Left kidney (tissue), 8 donors: ENCODE data around the gene LRRC32. TPM values are rescaled to one million over a fixed set of nuclear protein-coding genes. Genes with fewer than 3 reads are reported as not detected.

ENCODE experiments used
- DNase-seq: peaks from one replicate; pipeline ENCODE4 v3.0.0-alpha.2; 2013
- long read RNA-seq, 8 donors: transcript quantifications; one replicate each; lab custom pipeline, GENCODE V29; 2026
- polyA plus RNA-seq: library from polyadenylated mRNA; unstranded; fragments of 120-200 nt; gene quantifications from one replicate; pipeline ENCODE4 v1.2.1, GENCODE V29; 2013; ENCODE audit not compliant: insufficient read length

The LRRC32 gene, protein sequence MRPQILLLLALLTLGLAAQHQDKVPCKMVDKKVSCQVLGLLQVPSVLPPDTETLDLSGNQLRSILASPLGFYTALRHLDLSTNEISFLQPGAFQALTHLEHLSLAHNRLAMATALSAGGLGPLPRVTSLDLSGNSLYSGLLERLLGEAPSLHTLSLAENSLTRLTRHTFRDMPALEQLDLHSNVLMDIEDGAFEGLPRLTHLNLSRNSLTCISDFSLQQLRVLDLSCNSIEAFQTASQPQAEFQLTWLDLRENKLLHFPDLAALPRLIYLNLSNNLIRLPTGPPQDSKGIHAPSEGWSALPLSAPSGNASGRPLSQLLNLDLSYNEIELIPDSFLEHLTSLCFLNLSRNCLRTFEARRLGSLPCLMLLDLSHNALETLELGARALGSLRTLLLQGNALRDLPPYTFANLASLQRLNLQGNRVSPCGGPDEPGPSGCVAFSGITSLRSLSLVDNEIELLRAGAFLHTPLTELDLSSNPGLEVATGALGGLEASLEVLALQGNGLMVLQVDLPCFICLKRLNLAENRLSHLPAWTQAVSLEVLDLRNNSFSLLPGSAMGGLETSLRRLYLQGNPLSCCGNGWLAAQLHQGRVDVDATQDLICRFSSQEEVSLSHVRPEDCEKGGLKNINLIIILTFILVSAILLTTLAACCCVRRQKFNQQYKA
- polyA plus RNA-seq, result 48.8 TPM
- long read RNA-seq, donor 1, full-length matches to known transcripts, result 27 of 27 reads
- long read RNA-seq, donor 1, partial matches to known transcripts, result 0 of 27 reads
- long read RNA-seq, donor 1, other reads (novel, unspliced or antisense), result 0 of 27 reads
- long read RNA-seq, donor 2, full-length matches to known transcripts, result 18 of 18 reads
- long read RNA-seq, donor 2, partial matches to known transcripts, result 0 of 18 reads
- long read RNA-seq, donor 2, other reads (novel, unspliced or antisense), result 0 of 18 reads
- long read RNA-seq, donor 3, full-length matches to known transcripts, result 15 of 15 reads
- long read RNA-seq, donor 3, partial matches to known transcripts, result 0 of 15 reads
- long read RNA-seq, donor 3, other reads (novel, unspliced or antisense), result 0 of 15 reads
- long read RNA-seq, donor 4, full-length matches to known transcripts, result 1 of 1 reads
- long read RNA-seq, donor 4, partial matches to known transcripts, result 0 of 1 reads
- long read RNA-seq, donor 4, other reads (novel, unspliced or antisense), result 0 of 1 reads
- long read RNA-seq, donor 5, full-length matches to known transcripts, result 16 of 16 reads
- long read RNA-seq, donor 5, partial matches to known transcripts, result 0 of 16 reads
- long read RNA-seq, donor 5, other reads (novel, unspliced or antisense), result 0 of 16 reads
- long read RNA-seq, donor 6, full-length matches to known transcripts, result 17 of 17 reads
- long read RNA-seq, donor 6, partial matches to known transcripts, result 0 of 17 reads
- long read RNA-seq, donor 6, other reads (novel, unspliced or antisense), result 0 of 17 reads
- long read RNA-seq, donor 7, full-length matches to known transcripts, result 14 of 14 reads
- long read RNA-seq, donor 7, partial matches to known transcripts, result 0 of 14 reads
- long read RNA-seq, donor 7, other reads (novel, unspliced or antisense), result 0 of 14 reads
- long read RNA-seq, donor 8, full-length matches to known transcripts, result 4 of 4 reads
- long read RNA-seq, donor 8, partial matches to known transcripts, result 0 of 4 reads
- long read RNA-seq, donor 8, other reads (novel, unspliced or antisense), result 0 of 4 reads

DNA sequence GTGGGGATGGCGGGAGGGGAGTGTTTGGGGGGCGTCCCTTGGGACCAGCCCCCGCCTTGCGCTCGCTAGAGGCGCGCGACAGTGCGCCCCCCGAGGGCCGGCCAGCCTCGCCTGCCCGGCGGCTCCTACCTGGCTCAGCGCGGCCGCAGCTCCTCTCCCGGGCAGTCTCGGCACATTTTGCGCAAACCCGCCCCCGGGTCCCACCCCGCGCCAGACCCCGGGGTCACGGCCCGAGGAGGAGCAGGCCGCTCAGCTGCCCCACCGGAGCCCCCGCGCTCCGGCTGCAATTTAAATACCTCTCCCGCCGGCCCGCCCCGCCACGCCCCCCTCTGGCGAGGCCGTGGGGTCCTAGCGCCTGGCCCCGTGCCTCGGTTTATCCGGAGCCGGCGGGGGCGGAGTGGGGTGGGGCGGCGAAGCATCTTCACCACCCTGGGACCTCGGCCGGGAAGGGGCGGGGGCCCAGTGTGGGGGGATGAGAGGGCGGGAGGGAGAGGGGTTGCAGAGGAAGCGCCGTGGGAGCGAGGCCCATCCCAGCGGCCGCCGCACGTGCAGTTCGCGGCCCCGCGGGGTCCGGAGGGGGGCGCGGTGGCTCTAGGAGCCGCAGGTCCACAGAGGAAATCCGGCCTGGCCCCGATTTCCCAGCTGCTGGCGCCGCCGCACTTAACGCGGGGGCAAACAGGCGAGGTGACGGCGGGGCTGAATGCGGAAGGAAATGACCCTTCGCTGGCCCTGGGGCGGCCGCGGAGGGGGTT lies at the start of gene LRRC32:
LRRC32 (minus strand) TSS at position 263 of the 752 bp plus-strand sequence. CDS start 4,793 bp downstream, outside the sequence.
- no peak for DNase-seq

DNA sequence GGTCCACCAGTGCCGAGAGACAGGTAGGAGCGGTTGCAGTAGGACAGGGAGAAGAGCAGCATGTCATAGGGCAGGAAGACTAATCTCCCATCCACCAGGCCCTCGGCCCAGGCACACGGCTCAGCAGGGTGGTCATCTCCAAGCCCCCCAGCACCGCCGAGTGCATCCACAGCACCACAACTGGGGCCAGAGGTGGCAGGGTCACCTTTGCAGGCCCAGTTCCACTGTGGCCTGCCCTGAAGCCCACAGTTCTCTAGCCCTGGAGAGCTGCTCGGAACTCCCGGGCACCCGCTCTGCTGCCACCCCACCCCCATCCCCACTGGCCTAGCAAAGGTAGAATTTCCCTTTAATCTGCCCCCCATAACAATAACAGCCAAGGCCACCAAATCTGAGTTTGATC lies 49.1 kb upstream of the LRRC32 start:
- no peak for DNase-seq

DNA sequence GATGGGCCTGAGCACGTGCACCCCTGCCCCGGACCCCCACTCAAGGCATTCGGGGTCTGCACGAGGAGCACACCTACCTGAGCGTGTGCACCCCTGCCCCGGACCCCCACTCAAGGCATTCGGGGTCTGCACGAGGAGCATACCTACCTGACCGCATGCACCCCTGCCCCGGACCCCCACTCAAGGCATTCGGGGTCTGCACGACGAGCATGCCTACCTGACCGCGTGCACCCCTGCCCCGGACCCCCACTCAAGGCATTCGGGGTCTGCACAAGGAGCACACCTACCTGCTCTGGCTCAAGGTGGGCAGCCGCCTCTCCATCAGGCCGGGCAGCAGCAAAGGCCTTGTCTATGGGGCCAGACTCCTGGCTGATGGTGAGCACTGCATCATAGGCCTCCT lies 48.7 kb upstream of the LRRC32 start:
- no peak for DNase-seq

DNA sequence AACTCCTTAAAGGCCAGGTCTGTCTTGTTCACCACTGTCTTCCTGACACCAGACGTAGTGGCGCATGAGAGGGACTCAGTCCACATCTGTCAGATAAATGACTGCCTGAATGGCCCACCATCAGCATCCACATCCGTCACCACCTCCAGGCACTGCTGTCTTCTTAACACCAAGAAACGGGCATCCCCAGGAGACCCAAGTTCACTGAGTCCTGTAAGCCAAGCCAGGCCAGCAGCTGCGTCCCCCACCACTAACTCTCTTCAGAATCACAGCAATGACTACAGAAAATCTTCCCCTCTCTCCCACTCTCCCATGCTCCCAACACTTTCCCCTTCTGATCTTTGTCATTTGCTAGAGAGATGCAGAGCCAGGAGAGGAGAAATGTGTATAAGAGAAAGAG lies 47.3 kb upstream of the LRRC32 start:
- no peak for DNase-seq

DNA sequence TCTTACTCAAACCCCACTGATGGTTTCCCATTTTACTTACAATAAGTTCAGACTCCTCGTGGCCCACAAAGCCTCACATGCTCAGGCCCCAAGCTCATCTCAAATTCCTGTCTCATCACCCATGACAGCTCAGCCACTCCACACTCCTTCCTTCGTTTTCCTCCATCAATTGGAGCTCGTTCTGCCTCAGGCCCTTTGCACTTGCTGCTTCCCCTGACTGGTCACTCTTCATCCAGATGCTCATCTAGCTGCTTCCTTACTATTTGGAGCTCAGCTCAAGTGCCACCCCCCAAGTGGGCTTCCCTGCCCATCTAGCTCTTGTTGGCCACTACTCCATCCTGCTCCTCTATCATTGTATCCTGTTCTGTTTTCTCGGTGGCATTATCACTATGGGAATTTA lies 46.8 kb upstream of the LRRC32 start:
- DNase-seq, result no peak

DNA sequence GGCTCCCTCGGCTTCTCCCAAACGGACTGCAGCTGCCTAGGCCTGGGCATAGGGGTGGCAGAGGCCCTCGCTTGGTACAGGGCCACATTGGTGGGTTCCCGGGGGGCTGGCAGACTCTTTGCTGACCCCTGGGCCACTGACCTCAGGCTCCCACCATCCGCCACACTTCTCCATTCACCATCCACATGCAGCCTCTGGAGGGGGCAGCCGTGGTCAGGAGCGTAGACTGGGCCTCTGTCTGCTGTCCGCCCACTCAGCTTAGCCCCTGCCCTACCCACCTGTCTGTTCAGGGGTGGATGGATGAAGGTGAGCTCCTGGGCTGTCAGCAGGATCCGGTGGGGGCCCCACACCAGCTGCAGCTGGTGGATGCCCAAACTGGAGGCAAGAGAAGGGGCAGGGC lies 45.7 kb upstream of the LRRC32 start:
- DNase-seq, result no peak

DNA sequence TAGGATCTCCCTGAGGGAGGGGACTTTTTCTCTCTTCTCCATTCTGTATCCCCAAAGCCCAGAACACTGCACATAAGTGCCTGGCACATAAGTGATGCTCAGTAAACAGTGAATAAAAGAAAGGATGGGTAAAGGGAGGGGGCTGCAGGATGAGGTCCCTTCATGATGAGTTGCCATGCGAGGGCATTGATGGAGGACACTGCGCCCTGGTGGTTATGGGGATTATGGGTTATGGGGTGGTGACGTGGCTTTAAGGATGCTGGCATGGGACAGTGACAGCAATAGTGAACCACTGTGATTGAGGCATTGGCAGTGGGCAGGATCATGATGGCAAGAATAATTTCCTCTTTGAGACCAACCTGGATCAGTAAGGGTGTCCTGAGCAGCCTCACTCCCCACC lies 43.9 kb upstream of the LRRC32 start:
- DNase-seq, result no peak

DNA sequence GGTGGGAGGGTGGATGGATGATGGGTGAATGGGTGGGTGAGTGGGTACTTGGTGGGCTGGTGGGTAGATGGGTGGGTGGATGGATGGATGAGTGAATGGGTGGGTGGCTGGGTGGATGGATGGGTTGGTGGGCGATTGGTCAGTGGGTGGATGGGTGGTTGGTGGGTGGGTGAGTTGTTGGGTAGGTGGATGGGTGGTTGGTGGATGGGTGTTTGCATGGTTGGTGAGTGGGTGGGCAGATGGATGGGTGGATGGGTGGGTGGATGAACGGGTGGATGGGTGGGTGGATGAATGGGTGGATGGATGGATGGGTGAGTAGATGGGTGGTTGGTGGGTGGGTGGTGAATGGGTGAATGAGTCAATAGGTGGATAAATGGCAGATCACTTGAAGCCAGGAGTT lies 43.0 kb upstream of the LRRC32 start:
- no peak for DNase-seq

DNA sequence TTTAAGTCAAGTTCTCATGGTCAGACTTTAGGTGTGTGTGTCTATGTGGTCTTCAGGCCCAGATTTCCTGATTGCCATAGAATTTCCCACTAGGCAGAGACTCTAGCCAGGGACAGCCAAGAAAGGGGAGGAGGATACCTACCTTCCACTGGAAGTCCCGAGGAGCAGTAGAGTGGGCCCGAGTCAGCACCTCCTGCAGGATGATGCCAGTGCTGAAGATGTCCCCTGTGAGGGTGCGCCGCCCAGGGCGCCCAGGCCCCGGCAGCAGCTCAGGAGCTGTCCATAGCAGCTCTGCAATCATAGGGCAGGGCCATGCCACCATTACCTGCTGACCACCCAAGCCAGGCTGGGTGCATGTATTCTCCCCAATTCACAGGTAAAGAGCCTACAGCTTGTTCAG lies 41.6 kb upstream of the LRRC32 start:
- DNase-seq, result no peak

DNA sequence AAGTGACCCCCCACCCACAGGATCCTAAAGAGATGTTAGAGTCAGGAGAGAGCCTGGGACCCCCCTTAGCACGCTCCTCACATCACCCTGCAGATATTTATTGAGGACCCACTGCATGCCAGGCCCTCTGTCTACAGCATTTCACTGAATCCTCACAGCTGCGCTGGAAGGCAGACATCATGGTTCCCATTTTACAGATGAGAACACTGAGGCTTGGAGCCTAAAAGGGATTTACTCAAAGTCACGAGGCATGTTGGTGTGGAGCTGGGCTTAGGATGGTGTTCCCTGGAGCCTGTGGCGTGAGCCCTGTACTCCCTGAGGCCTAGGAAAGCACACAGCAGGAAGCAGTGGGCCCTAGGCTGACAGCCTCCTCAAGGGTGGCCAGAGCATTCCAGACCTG lies 39.2 kb upstream of the LRRC32 start:
- DNase-seq, result no peak

DNA sequence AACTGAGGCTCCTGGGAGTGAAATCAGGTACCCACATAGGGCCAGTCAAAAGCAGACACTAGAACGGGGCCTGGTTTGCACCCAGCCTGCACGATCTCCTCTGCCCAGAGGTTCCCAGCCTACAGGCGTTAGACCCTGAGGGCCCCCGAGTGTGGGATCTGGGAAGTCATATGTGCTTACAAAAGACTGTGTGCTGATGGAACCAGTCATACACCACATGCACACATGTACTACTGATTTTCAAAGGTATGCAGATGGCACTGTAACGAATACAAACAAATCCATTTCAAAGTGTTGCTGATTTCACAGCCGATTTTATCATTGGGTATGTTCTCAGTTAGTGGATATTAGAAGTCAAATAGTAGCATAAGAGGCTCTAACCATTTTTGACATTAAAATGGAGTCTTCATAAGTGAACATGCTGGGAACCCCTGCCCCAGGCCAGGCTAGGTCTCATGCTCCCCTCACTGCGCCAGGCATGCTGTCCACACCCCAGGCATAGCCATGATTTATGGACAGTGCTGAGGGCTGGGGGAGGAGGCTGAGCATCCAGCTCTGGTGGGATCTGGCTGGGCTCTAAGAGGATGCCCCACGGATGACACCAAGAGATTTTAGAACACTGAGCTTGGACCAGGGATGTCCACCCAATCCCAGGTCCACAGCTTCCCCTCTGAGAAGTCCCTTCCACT lies 38.6 kb upstream of the LRRC32 start:
- no peak for DNase-seq

DNA sequence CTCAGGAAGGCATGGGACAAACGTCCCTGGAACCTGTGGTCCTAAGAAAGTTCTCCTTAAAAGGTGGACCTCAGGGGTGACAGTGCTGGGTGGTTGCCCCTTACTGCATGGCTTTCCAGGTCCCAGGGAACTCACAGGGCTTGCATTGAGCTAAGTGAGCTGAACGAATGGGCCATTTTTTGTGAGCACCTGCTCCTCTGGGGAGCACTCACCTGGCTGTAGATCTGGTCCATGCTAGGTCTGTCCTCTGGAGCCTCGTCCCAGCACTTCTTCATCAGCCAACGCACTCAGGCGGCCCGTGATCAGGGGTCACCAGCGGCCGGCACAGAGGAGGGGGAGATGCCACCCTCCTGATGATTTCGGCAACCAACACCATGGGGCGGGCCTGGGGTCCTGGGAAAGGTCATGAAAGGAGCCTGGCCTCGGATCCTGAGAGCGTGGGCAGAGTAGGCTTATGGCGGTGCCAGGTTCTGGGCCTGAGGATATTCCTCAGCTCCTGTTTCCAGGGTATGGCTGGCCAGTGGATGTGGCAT lies 36.8 kb upstream of the LRRC32 start:
- no peak for DNase-seq

DNA sequence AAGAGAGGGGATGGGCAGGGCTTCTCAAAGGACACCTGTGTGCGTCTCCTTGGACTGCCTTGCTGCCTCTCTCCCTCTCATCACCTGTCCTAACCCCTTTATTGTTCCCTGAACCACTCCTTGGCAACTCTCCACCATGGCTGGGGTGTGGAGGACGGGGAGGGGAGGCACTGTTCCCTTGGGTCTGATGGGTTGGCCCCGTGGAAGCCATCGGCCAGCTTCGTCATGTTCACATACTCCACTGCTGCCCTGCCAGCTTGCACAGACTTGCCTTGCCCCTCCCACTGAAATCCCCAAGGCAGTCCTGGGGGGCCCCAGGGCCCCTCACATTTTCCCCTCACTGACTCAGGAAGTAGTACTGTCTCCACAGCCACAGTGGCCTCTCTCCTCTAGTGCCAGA lies 36.1 kb upstream of the LRRC32 start:
- DNase-seq, result no peak

DNA sequence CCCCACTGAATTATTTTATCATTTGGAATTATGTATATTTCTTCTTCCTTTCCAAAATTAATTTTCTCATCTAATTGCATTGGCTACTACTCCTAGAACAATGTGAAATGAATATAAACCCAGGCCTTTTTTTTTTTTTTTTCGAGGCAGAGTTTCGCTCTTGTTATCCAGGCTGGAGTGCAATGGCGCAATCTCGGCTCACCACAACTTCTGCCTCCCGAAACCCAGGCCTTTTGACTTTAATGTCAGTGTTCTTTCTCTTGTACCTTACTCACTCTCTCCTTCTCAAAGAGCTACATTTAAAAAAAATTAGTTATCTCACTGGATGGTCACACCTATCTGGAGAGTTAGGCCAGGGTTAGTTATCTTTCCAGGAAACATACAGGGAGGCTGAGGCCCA lies 35.3 kb upstream of the LRRC32 start:
- no peak for DNase-seq

DNA sequence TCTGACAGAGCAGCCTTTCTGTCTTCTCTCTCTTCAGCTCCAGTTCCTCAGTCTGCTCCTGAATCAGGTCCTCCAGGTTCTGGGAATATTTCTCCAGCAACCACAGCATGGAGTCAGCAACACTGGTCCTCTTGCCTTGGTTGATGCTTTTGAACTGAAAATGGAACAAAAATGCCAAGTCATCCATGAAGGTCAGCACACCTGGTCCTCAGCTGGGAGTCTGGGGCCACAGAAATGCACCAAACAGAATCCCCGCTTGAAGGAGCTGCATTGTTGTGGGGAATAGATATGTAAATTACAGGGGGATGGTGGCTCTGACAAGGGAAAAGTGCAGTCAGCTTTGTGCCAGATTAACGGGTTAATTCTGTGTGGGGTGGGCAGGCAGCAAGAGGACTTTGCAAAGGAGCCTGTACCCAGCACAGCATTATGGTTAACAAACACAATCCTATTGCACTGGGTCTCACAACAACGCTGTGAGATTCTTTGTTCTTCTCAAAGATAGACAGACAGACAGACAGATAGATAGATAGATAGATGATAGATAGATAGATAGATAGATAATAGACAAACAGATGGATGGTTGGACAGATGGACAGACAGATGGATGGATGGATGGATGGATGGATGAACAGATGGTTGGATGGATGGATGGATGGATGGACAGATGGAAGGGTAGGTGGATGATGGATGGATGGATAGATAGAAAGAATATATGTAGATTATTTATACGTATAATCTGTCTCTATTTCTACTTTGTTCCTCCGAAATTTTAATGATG lies 33.8 kb upstream of the LRRC32 start:
- no peak for DNase-seq

DNA sequence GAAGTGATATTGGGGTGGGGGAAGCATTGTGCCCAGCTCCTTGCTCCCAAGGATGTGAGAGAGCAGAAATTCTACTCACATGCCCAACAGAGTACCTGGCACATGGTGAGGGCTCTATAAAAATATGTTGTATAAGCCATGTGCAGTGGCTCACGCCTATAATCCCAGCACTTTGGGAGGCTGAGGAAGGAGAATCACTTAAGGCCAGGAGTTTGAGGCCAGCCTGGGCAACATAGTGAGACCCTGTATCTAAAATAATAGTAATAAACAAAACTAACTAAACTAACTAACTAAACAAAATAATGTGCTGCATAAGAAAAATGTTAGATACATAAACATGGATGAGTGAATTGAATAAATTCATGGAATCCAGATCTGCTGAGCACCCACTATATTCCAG lies 33.2 kb upstream of the LRRC32 start:
- no peak for DNase-seq

DNA sequence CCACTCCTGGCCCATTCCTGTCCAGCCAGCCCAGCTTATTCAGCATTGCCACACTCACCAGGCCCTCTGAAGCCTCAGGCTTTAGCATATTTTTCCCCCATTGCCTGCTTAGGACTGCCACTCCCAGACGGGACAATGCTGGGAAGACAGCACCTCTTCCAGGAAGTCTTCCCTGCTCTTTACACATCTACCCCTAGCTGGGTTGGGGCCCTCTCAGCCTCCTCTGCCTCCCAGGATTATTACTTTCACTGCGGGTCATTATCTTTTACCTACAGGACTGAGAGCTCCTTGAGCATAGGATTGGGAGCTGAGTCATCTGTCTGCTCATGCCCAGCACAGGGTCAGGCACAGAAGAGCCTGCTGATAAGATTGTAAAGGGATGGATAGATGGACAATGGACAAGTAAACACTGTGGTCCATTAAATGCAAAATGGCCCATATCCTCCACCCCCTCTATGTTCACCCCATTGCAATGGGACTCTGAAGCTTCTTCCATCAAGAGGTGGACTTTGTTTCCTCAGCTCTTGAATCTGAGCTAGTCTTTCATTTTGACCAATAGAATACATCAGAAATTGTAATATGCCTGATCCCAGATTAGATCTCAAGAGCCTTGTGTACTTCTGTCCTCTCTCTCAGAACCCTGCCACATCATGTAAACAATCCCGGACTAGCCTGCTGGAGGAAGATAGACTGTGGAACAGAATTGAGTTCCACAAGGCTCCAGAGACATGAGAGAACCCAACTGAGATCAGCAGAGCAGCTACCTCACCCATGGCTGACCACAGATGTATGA lies 32.0 kb upstream of the LRRC32 start:
- no peak for DNase-seq
